Adrenal gland (tissue), 5 donors: ENCODE results near the gene FAM209B.

Experiments
- POLR2A ChIP-seq, 2 donors: fragments of 450-650 bp; IDR thresholded peaks; one replicate each; pipeline ENCODE4 v1.6.1; 2017; ENCODE audit warnings: antibody characterized with exemption in 2 of 2, mild to moderate bottlenecking in 2 of 2, moderate library complexity in 1 of 2
- TF ChIP-seq, protein P1 (sequence below), 6 experiments: fragments of 450-650 bp in 4 of 6; fragments of 200-600 bp in 2 of 6; sonication (generic) in 1 of 6; IDR thresholded peaks; 1 replicate in 5 of 6; 2 replicates in 1 of 6; pipeline versions ENCODE4 v1.5.1 to v1.8.0; 2016 to 2021; ENCODE audit warnings: antibody characterized with exemption in 6 of 6, mild to moderate bottlenecking in 2 of 6, moderate library complexity in 1 of 6
- donor health status: DM: no; HTN: no; CAD: no.

DNA sequence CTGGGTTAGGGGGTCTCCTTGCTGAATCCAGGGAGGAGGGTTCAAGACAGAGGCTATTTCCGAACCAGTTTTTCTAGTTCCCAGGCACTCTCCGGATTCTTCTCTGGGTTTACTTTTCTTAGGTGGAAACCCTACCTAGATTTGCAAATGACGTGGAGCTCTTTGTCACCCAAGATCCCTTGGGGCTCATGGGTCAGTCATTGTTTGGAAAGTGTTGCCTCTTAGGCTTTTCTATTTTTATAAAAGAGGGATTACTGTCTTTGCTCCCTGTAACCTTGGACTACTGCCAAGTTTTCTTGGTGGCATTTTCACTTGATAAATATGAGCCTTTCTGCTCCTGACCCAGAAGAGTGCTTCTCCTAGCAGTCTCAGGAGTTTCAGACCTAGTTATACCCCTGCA, 33.6 kb downstream of the FAM209B start:
- TF ChIP-seq, protein P1, sequence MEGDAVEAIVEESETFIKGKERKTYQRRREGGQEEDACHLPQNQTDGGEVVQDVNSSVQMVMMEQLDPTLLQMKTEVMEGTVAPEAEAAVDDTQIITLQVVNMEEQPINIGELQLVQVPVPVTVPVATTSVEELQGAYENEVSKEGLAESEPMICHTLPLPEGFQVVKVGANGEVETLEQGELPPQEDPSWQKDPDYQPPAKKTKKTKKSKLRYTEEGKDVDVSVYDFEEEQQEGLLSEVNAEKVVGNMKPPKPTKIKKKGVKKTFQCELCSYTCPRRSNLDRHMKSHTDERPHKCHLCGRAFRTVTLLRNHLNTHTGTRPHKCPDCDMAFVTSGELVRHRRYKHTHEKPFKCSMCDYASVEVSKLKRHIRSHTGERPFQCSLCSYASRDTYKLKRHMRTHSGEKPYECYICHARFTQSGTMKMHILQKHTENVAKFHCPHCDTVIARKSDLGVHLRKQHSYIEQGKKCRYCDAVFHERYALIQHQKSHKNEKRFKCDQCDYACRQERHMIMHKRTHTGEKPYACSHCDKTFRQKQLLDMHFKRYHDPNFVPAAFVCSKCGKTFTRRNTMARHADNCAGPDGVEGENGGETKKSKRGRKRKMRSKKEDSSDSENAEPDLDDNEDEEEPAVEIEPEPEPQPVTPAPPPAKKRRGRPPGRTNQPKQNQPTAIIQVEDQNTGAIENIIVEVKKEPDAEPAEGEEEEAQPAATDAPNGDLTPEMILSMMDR (IDR thresholded peaks at IDR 0.05): no peak
- TF ChIP-seq POLR2A (IDR thresholded peaks at IDR 0.05): no peak
